Measurements from ENCODE around the gene FCMR.

FCMR gene

DNA sequence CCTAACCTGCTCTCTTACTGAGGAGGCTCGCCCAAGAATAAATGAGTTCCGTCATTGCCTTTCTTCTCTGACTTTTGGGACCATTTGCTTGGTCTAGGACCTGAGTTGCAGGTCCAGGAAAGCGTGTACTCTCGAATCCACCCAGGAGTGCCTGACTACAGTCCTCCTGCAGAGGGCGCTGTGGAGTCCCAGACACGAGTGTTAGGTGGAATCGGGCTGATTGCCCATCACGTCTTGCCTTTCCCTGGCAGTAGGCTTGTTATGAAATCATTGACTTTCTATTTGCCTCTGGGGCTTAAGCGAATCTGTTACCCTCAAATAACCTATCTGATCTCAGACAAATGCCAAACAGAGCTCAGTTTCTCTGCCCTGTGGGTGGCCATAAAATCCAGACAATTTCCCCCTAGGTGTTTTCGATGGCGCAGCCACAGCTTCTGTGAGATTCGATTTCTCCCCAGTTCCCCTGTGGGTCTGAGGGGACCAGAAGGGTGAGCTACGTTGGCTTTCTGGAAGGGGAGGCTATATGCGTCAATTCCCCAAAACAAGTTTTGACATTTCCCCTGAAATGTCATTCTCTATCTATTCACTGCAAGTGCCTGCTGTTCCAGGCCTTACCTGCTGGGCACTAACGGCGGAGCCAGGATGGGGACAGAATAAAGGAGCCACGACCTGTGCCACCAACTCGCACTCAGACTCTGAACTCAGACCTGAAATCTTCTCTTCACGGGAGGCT lies 56.6 kb downstream of the FCMR start, which contains the start of gene IL20:
IL20 (plus strand) TSS at position 685 of the 733 bp plus-strand sequence. CDS start 230 bp downstream, outside the sequence.
- TF ChIP-seq, protein P1, sequence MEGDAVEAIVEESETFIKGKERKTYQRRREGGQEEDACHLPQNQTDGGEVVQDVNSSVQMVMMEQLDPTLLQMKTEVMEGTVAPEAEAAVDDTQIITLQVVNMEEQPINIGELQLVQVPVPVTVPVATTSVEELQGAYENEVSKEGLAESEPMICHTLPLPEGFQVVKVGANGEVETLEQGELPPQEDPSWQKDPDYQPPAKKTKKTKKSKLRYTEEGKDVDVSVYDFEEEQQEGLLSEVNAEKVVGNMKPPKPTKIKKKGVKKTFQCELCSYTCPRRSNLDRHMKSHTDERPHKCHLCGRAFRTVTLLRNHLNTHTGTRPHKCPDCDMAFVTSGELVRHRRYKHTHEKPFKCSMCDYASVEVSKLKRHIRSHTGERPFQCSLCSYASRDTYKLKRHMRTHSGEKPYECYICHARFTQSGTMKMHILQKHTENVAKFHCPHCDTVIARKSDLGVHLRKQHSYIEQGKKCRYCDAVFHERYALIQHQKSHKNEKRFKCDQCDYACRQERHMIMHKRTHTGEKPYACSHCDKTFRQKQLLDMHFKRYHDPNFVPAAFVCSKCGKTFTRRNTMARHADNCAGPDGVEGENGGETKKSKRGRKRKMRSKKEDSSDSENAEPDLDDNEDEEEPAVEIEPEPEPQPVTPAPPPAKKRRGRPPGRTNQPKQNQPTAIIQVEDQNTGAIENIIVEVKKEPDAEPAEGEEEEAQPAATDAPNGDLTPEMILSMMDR (IDR thresholded peaks at IDR 0.05) = peak; percentile 100

DNA sequence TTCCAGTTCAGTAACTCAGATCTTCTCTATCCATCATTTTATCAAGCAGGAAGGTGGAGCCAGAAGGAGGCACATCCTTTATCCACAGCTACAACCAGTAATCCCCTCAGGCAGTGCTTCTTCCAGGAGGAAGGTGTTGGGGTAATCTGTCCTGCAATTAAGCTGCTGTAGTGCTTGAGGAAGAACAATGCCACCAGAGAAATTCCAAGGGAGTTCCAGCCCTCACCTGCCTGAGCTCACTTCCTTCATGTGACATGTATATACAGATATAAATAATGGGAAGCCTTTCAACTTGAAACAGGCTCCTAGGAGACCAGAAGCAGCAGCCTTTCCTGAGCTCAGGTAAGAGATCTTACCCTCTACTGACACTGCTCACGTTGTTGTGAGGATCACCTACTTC lies 58.5 kb downstream of the FCMR start:
- TF ChIP-seq, protein P1 (IDR thresholded peaks at IDR 0.05) = no peak

GRCh38 chr1:206860165-206860564 lies 61.6 kb downstream of the FCMR start:
- TF ChIP-seq, protein P1 (IDR thresholded peaks at IDR 0.05) = no peak

DNA sequence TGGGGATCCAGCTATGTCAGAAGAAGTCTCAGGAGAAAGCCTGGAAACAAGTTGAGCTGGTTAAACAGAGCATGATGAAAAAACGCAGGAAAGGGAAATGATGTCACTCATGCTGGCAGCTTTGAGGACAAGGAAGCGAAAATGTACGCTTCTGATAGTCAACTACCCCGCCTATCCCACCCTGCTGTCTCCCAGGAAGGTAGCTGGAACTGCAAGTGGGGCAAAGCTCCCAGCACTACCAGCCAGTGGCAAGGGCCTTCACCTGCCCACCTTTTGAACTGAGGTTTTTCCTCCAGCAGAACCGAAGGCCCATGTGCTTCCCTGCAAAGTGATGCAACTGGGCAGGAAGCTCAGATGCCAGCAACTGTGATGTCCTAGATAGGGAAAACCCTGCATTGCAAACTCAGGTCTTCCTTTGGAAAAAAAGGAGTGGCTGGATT lies 62.6 kb downstream of the FCMR start:
- TF ChIP-seq, protein P1 (IDR thresholded peaks at IDR 0.05) = no peak

- TF ChIP-seq, protein P1 (IDR thresholded peaks at IDR 0.05) = 0 out of 2 replicates have a peak, but pooled peaks have one; percentile 17
Observed at GRCh38 chr1:206856674-206857464, 64.9 kb downstream of the FCMR start.

DNA sequence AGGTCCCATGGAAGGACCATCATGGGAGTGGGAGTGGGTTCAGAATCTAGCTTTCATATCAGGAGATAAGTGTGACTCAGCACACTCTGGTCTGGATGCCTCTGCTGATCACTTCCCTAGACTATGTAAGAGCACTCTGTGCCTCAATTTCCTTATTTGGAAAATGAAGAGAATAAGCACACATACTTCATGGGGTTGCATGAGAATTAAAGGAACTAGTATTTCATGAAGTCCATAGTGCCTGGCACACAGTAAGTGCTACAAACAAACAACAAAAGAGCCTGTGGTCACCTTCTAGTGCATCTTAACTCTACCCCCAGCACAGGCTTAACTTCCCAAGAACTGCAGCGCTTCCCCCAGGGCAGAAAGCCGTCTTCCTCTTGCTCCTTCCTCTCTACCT lies 65.9 kb downstream of the FCMR start:
- TF ChIP-seq, protein P1 (IDR thresholded peaks at IDR 0.05) = no peak

DNA sequence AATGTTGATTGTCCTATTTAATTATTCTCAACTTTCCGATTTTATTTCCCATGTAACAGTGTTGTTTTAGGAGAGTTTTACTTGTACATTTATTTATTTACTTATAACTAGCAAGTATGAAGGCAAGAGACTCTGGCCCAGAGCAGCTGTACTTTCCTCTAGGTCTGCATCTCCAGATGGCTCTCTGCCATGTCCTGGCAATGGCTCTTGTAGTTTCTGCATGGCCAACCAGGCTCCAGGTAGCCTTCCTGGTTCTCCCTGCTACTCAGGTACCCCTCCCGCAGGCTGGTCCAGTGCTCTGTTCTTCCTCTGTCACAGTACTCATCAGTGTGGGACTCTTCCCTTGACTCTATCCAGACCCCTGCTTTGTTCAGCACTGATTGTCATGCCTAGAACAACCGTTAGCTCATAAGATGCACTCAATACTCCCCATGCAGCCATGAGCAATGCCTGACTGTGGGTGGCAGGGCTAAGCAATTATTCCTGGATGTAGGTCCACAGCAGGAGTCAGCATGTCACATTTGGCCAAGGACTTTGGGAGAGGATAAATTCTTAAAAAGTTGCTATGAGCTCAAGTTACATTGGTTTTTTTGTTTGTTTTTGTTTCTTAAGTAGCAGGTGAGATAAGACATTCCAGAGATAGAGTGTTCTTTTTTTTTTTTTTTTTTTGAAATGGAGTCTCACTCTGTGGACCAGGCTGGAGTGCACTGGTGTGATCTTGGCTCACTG lies 67.2 kb downstream of the FCMR start:
- TF ChIP-seq, protein P1 (IDR thresholded peaks at IDR 0.05) = no peak

All from LNCAP (cell line).